ENCODE results near the gene FAM184A.
"Not testable (repeated sequence)": the region's sequence is repeated elsewhere in the genome, so short reads cannot be mapped to it uniquely, and the experiment has no call there.

The FAM184A gene

DNA sequence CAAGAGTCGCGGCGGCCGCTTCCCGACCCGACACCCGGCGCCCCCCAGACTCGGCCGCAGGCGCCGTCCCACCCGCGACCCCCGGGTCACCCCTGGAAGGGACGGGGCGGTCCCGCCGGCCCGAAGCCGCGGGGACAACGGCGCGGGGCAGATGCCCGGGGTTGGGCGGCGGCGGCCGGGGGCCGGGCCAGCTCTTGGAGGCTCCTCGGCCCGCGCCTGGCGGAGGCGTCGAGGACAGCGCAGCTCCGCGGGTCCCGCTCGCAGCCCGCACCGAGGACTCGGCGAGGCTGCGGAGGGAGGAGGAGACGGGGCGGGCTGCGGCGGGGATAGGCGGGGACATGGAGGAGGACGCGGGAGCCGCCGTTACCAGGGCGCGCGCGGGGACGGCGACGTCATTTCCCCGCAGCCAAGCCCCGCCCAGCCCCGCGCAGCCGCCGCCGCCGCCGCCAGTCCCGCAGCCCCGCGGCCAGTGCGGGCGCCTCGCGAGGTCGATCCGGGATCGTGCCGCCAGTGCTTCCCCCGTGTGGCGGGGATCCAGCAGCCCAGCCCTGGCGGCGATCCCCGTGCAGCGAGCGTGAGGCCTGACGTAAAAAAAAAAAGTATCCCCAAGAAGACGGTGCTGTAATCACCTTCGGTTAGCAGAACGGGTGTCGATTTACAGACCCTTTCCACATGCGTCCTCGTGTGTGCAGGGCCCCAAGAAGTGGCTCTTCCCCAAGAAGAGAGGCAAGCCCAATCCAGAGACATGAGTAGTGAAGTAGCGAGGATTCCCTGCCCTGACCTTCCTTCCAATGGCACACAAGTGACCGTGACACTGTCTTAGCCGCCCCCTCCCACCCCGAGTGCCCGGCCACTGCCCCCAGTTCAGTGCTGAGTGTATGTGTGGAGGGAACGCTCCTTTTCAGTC lies at the start of gene FAM184A:
TSS of gene FAM184A (minus strand) at position 289 of the 907 bp plus-strand sequence. CDS start 365 bp downstream, outside the sequence.
- DNase-seq, result peak; percentile 19

GRCh38 chr6:119127627-119128026 lies 49.2 kb upstream of the FAM184A start:
- no peak for DNase-seq

GRCh38 chr6:119126826-119127225 lies 48.4 kb upstream of the FAM184A start:
- DNase-seq, result no peak

DNA sequence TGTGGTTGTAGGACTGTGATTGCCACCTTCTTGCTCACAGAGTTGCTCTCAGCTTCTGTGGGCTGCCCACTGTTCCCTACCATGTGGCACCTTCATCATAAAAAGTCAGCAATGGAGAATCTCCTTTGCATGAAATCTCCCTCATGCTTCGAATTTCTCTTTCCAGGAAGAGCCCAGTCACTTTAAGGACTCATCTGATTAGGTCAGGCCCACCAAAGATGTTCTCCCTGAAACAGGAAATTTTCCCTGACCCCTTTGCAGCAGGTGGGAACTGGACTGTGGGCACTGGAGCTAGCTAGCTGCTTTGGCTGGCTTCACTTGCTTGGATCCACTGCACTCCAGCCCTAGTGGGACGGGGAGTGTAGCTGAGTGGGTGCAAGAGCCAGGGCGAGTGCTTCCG lies 47.7 kb upstream of the FAM184A start:
- DNase-seq, result no peak

- DNase-seq, result no peak
These were observed 47.1 kb upstream of the FAM184A start for GRCh38 chr6:119125576-119125975.

GRCh38 chr6:119124079-119124824 lies 45.8 kb upstream of the FAM184A start:
- no peak for DNase-seq

GRCh38 chr6:119122336-119122735 lies 43.9 kb upstream of the FAM184A start:
- DNase-seq, result no peak

GRCh38 chr6:119121367-119121766 lies 42.9 kb upstream of the FAM184A start:
- no peak for DNase-seq

DNA sequence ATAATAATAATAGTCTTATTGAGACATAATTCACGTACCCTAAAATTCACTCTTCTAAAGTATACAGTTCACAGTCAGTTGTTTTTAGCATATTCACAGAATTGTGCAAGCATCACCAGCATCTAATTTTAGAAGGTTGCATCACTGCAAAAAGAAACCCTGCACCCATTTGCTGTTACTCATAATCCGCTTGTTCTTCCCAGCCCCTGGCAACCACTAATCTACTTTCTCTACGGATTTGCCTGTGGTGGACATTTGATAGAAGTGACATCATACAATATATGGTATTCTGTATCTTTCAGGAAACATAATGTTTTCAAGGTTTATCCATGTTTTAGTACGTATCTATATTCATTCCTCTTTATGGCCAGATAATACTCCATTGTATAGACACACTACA lies 41.5 kb upstream of the FAM184A start:
- DNase-seq, result no peak

DNA sequence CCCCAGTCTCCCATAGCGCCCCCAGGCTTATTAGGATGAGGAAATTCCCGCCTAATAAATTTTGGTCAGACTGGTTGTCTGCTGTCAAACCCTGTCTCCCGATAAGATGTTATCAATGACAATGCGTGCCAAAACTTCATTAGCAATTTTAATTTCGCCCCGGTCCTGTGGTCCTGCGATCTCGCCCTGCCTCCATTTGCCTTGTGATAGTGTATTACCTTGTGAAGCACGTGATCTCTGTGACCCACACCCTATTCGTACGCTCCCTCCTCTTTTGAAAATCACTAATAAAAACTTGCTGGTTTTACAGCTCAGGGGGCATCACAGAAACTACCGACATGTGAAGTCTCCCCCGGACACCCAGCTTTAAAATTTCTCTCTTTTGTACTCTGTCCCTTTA lies 40.6 kb upstream of the FAM184A start:
- DNase-seq, result not testable (repeated sequence)

GRCh38 chr6:119116712-119117281 lies 38.3 kb upstream of the FAM184A start:
- no peak for DNase-seq

GRCh38 chr6:119113961-119114360 lies 35.5 kb upstream of the FAM184A start:
- no peak for DNase-seq

DNA sequence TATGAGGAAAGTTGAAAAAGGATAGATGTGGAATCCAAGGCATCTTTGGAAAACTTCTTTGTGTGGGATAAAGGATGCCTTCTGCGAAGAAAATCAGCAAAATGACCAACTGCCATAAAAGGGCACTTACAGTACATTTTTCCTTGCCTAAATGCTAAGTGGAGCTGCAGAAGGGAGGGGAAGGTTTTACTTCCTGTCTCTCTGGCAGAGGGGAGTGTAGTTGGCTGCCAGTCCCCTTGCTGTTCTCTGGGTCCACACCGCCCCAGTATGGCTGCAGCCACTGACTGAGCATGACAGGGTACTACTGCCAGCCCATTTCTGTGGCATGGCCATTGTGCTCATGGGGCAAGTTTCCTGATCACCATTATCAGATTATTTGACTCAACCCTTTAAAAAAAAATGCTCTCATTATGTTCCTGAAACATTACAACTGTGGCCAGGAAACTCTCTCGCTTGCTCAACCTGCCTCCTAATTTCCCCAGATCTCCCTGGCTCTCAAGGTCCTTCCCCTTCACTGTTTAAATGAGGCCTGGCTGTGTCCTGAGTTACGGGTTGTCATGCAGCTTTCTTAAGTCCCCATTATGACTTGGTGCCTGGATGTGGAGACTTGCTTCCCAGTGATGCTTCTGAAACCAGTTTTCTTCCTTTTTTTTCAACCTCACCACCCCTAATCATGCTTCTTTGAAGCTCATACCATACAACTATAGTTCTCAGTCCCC lies 34.5 kb upstream of the FAM184A start:
- no peak for DNase-seq

DNA sequence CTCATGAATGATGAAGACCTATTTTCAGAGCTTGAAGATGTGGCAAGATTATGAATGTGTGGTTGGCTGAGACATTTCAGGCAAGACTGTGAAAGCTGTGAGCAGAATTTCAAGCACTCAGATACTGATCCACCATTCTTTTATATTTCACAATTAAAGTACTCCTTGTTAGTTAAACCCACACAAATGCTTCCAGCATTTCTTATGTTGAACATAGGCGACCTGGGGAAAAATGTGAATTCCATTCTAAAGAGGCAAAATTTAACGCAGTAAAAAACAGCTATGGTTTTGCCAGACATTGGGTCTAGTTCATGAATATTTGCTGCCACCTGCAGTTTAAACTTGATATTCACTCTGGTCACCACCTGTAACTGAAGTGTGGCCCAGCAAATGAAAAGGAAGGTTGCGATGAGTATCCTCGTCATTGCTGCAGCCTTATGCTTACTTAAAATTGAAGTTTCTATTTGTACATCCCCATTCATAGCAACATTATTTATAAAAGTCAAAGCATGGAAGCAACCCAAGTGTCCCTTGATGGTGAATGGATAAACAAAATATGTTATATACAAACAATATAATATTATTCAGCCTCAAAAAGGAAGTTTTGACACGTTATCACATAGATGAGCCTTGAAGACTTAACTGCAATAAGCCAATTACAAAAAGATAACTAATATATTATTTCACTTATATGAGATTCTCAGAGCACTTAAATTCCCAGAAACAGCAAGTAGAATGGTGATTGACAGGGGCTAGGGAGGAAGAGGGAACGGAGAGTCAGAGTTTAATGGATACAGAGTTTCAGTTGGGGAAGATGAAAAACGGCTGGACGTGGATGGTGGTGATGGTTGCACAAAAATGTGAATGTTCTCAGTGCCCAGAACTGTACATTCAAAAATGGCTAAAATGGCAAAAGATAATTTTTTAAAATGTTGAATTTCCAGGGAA lies 32.4 kb upstream of the FAM184A start:
- peak; percentile 68 for DNase-seq

DNA sequence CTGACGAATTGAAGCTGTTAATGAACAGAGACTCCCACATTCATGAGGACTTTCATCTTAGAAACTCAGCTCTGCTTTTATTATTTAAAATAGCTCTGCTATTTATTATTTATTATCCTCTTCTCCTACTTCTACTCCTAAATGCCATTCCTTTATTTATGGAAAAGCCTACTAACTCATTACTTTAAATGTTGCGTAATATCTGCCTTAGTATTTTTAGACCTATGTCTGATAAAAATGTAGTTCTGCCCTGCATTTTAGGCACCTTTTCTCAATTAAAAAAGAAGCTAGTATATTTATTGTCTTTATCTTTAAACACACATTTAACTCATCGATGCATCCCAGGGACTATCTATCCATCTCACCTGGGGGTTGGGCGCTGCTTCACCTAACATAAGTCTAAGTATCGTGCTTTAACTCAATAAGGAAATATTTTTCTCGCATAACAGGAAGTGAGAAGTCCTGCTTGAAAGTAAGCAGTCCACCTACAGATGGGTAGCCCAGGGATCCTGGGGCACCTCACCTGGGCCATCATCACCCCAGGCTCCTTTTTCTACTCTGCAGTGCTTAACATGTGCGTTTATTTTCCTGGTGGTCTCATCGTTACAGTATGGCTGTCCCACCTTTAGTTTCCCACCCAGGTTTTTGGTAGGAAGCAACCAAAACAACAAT lies 31.3 kb upstream of the FAM184A start:
- DNase-seq, result no peak

DNA sequence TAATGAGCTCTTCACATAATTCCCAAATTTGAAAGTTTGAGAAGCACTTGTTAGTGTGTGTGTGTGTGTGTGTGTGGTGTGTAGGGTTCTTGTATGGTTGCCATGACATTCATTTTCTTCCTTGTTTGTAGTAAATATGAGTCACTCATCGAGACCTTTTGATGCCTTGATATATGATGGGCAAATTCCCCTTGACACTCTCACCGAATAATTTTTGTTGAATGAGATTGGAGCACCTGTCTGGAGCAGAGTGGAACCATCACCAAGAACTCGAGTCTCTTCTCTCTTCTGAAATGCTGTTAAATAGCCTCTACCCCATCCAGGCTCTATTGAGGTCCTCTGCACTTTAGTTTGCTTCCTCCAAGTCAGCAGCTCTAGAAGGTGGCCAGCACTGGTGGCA lies 29.6 kb upstream of the FAM184A start:
- no peak for DNase-seq

DNA sequence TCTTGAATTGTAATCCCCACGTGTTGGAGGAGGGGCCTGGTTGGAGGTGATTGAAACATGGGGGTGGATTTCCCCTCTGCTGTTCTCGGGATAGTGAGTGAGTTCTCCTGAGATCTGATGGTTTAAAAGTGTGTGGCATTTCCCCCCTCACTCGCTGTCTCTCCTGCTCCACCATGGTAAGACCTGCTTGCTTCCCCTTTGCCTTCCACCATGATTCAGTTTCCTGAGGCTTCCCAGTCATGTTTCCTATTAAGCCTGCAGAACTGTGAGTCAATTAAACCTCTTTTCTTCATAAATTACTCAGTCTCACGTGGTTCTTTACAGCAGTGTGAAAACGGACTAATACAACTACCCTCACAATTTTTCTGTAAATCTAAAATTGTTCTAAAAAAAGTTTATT lies 26.8 kb upstream of the FAM184A start:
- no peak for DNase-seq

DNA sequence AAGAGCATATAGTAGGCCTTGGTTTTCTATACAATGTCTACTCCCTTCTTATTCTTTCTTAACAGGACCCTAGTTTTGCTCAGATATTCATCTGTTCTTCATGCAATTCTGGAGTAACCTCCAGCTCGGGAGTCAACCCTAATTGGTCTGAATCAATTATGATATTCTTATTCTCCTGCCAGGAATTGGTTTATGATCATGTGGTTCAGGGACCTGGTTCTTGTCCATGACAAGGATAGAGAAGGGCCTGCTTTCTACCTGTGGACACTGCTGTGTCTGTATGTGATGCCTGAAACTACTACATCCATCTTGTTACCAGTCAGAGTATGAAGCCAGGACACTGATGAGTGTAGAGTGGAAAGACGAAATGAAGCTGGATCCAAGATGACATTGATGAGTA lies 24.4 kb upstream of the FAM184A start:
- no peak for DNase-seq

DNA sequence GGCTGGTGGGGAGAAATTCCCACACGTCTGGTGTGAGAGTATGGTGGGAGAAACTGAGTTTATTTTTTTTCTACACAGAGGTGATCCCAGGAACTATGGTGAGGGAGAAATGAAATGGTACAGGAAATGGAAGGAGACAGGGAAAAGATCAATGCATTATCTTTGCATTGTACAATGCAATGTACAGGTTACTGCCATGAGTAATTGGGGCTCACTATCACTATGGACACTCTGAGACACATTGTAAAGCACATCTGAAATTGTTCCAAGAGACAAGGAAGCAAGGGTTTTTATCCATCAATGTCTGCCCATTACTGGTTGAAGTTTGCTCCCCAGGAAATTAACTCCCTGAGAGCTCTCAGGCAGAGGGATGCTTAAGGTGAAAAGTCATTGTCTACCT lies 21.7 kb upstream of the FAM184A start:
- no peak for DNase-seq

GRCh38 chr6:119097815-119098361 lies 19.4 kb upstream of the FAM184A start:
- DNase-seq, result not testable (repeated sequence)

Measured in kidney glomerular epithelial cell (primary cell).